H9 (cell line): ENCODE results near the gene GRIN2A. TPM values are rescaled to one million over a fixed set of nuclear protein-coding genes. Genes with fewer than 3 reads are reported as not detected.
A peak's percentile ranks its signal among the peaks of the same experiment; 100 is the strongest.

Experiments
- DNase-seq: peaks from one replicate; pipeline ENCODE4 v3.0.0-alpha.2; 2017
- H2AFZ ChIP-seq: one replicate; pipeline ENCODE4 v1.6.1; 2013; ENCODE audit warnings: mild to moderate bottlenecking, low read length, control low read depth, moderate library complexity
- H2AK5ac ChIP-seq: 2 replicates; pipeline ENCODE4 v1.6.1; 2013; ENCODE audit warnings: low read length, control low read depth, mixed read lengths; ENCODE audit not compliant: insufficient read length
- H2BK120ac ChIP-seq: one replicate; pipeline ENCODE4 v1.6.1; 2013; ENCODE audit warnings: low read depth, mild to moderate bottlenecking, low read length, control low read depth, inconsistent platforms; ENCODE audit not compliant: poor library complexity, severe bottlenecking
- H2BK12ac ChIP-seq: 2 replicates; pipeline ENCODE4 v1.6.1; 2013; ENCODE audit warnings: low read length, control low read depth, mixed read lengths, low read depth; ENCODE audit not compliant: insufficient read length
- H2BK15ac ChIP-seq: 2 replicates; pipeline ENCODE4 v1.6.1; 2013; ENCODE audit warnings: low read depth, low read length, control low read depth
- H2BK20ac ChIP-seq: one replicate; pipeline ENCODE4 v1.6.1; 2013; ENCODE audit warnings: low read depth, mild to moderate bottlenecking, low read length, control low read depth, inconsistent platforms; ENCODE audit not compliant: poor library complexity, severe bottlenecking
- H2BK5ac ChIP-seq: 2 replicates; pipeline ENCODE4 v1.6.1; 2013; ENCODE audit warnings: low read length, control low read depth, mixed read lengths; ENCODE audit not compliant: insufficient read length
- H3K14ac ChIP-seq: 2 replicates; pipeline ENCODE4 v1.6.1; 2013; ENCODE audit warnings: low read length, control low read depth; ENCODE audit not compliant: insufficient read depth
- H3K18ac ChIP-seq: 2 replicates; pipeline ENCODE4 v1.6.1; 2013; ENCODE audit warnings: low read depth, mild to moderate bottlenecking, mixed read lengths, low read length, control low read depth; ENCODE audit not compliant: insufficient read length
- H3K23ac ChIP-seq: 2 replicates; pipeline ENCODE4 v1.6.1; 2013; ENCODE audit warnings: low read length, control low read depth, mixed read lengths, low read depth; ENCODE audit not compliant: insufficient read length
- H3K23me2 ChIP-seq: 2 replicates; pipeline ENCODE4 v1.6.1; 2013; ENCODE audit warnings: low read depth, mild to moderate bottlenecking, mixed read lengths, low read length, control low read depth; ENCODE audit not compliant: insufficient read length, poor library complexity, severe bottlenecking
- H3K27ac ChIP-seq: 2 replicates; pipeline ENCODE4 v1.5.1; 2013; ENCODE audit warnings: low read length, control low read depth, mixed read lengths, low read depth; ENCODE audit not compliant: insufficient read length
- H3K27me3 ChIP-seq: 2 replicates; pipeline ENCODE4 v1.6.1; 2013; ENCODE audit warnings: low read length, control low read depth, inconsistent platforms; ENCODE audit not compliant: insufficient read depth
- H3K4ac ChIP-seq: 2 replicates; pipeline ENCODE4 v1.6.1; 2013; ENCODE audit warnings: low read depth, mild to moderate bottlenecking, control low read depth, inconsistent platforms, low read length, moderate library complexity
- H3K4me1 ChIP-seq: 2 replicates; pipeline ENCODE4 v1.6.1; 2013; ENCODE audit warnings: low read length, control low read depth, inconsistent platforms; ENCODE audit not compliant: insufficient read depth
- H3K4me2 ChIP-seq: 2 replicates; pipeline ENCODE4 v1.6.1; 2013; ENCODE audit warnings: low read length, control low read depth, mixed read lengths; ENCODE audit not compliant: insufficient read length, insufficient read depth
- H3K56ac ChIP-seq: 2 replicates; pipeline ENCODE4 v1.6.1; 2013; ENCODE audit warnings: low read depth, mild to moderate bottlenecking, mixed read lengths, low read length, control low read depth; ENCODE audit not compliant: insufficient read length
- H3K79me1 ChIP-seq: 2 replicates; pipeline ENCODE4 v1.6.1; 2013; ENCODE audit warnings: low read depth, mild to moderate bottlenecking, moderate library complexity, low read length, control low read depth, inconsistent platforms; ENCODE audit not compliant: insufficient read depth, poor library complexity, severe bottlenecking
- H3K79me2 ChIP-seq: 2 replicates; pipeline ENCODE4 v1.6.1; 2013; ENCODE audit warnings: low read length, control low read depth, inconsistent platforms; ENCODE audit not compliant: insufficient read depth
- H3K9ac ChIP-seq: 2 replicates; pipeline ENCODE4 v1.6.1; 2013; ENCODE audit warnings: low read length, control low read depth, mixed read lengths; ENCODE audit not compliant: insufficient read length; ENCODE audit errors: extremely low read depth
- H3K9me3 ChIP-seq: one replicate; pipeline ENCODE4 v1.6.1; 2013; ENCODE audit warnings: low read depth, low read length, inconsistent platforms; ENCODE audit not compliant: control insufficient read depth
- H3T11ph ChIP-seq: one replicate; pipeline ENCODE4 v1.6.1; 2013; ENCODE audit warnings: mild to moderate bottlenecking, low read length, control low read depth, inconsistent platforms
- H4K20me1 ChIP-seq: one replicate; pipeline ENCODE4 v1.6.1; 2013; ENCODE audit not compliant: control insufficient read depth, insufficient read length, insufficient read depth
- H4K5ac ChIP-seq: 2 replicates; pipeline ENCODE4 v1.6.1; 2013; ENCODE audit warnings: low read depth, mild to moderate bottlenecking, mixed read lengths, low read length, control low read depth; ENCODE audit not compliant: insufficient read length
- H4K8ac ChIP-seq: replicated peaks from 2 replicates; pipeline ENCODE4 v1.6.1; 2013; ENCODE audit warnings: low read length, control low read depth, mixed read lengths, low read depth; ENCODE audit not compliant: insufficient read length
- H4K91ac ChIP-seq: 2 replicates; pipeline ENCODE4 v1.6.1; 2013; ENCODE audit warnings: low read depth, mild to moderate bottlenecking, moderate library complexity, mixed read lengths, low read length, control low read depth; ENCODE audit not compliant: insufficient read length
- H3K27ac Mint-ChIP-seq, 3 experiments: 2 replicates in 2 of 3; 3 replicates in 1 of 3; pipeline ENCODE4 v1.8.0; 2020 to 2021; ENCODE audit warnings: mixed read lengths in 3 of 3, mild to moderate bottlenecking in 1 of 3, moderate library complexity in 1 of 3
- H3K27me3 Mint-ChIP-seq: 2 replicates; pipeline ENCODE4 v1.8.0; 2021; ENCODE audit warnings: low read depth, mild to moderate bottlenecking, moderate library complexity, mixed read lengths
- H3K36me3 Mint-ChIP-seq, 3 experiments: 2 replicates in 2 of 3; 3 replicates in 1 of 3; pipeline ENCODE4 v1.8.0; 2020 to 2021; ENCODE audit warnings: low read depth in 3 of 3, mixed read lengths in 3 of 3; ENCODE audit not compliant: insufficient read depth in 1 of 3
- H3K4me1 Mint-ChIP-seq, 2 experiments: 2 replicates each; pipeline ENCODE4 v1.8.0; 2020; ENCODE audit warnings: mixed read lengths in 2 of 2
- H3K4me3 Mint-ChIP-seq, 2 experiments: 2 replicates in 1 of 2; 3 replicates in 1 of 2; pipeline ENCODE4 v1.8.0; 2020 to 2021; ENCODE audit warnings: mild to moderate bottlenecking in 2 of 2, mixed read lengths in 2 of 2, moderate library complexity in 1 of 2
- H3K9me3 Mint-ChIP-seq, 2 experiments: 2 replicates in 1 of 2; 3 replicates in 1 of 2; pipeline ENCODE4 v1.8.0; 2020; ENCODE audit warnings: mild to moderate bottlenecking in 2 of 2, mixed read lengths in 2 of 2, moderate library complexity in 1 of 2
- WGBS: extraction: QIAGEN DNeasy Blood & Tissue Kit; methylation state at CpG from one replicate; pipeline ENCODE4 v1.1.7; 2013; ENCODE audit warnings: missing lambda C conversion rate, low lambda C conversion rate, mixed read lengths; ENCODE audit not compliant: insufficient read length; ENCODE audit errors: extremely low coverage; 5-methylcytosine and 5-hydroxymethylcytosine counted together
- total RNA-seq: library from RNA; stranded (reverse); gene quantifications from 2 replicates; pipeline ENCODE4 v1.2.1, GENCODE V29; 2021
- TF ChIP-seq, protein P1 (sequence below): fragments of 200-600 bp; sonication (generic); conservative IDR thresholded peaks from 3 replicates; pipeline ENCODE4 v1.8.0; 2021; ENCODE audit warnings: antibody characterized with exemption, mild to moderate bottlenecking

The GRIN2A gene
- total RNA-seq, 1 experiment from 2014 or later, result 1.5 TPM

DNA sequence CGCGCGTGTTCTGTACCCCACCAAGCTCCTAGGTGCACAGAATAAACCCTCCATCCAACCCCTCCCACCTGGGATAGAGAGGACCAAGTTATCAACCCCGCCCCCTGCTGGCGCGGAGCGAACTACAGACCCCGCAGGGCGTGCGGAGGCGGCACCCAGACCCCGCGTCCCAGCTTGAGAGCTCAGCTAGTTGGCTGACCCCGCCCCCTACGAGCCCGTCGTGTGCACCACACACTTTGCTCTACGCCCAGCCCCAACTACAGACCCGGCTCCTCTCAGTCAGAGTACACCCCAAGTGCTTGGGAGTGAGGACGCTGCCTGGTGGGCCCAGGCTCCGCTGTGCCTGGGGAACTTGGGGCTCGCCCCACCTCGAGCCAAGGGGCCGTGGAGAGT is 1.5 kb downstream of the GRIN2A start:
- no peak overlapping the region for H3K18ac ChIP-seq
- TF ChIP-seq, protein P1, sequence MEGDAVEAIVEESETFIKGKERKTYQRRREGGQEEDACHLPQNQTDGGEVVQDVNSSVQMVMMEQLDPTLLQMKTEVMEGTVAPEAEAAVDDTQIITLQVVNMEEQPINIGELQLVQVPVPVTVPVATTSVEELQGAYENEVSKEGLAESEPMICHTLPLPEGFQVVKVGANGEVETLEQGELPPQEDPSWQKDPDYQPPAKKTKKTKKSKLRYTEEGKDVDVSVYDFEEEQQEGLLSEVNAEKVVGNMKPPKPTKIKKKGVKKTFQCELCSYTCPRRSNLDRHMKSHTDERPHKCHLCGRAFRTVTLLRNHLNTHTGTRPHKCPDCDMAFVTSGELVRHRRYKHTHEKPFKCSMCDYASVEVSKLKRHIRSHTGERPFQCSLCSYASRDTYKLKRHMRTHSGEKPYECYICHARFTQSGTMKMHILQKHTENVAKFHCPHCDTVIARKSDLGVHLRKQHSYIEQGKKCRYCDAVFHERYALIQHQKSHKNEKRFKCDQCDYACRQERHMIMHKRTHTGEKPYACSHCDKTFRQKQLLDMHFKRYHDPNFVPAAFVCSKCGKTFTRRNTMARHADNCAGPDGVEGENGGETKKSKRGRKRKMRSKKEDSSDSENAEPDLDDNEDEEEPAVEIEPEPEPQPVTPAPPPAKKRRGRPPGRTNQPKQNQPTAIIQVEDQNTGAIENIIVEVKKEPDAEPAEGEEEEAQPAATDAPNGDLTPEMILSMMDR, result peak; percentile 75
- H2BK20ac ChIP-seq, result no peak overlapping the region
- H3K4me2 ChIP-seq, result peak overlapping the region; percentile 60
- Mint-ChIP-seq H3K4me1 (peaks cover 8% of the 10 kb centered on the region in 2 experiments), H3K36me3 (peaks cover 0 to 2% (median 0%) of the 10 kb centered on the region in 3 experiments; a peak in 2 of 7 replicates), H3K27me3 (peaks cover 84% of the 10 kb centered on the region), H3K27ac (no peak overlapping the region), H3K9me3 (no peaks in the 10 kb centered on the region), H3K4me3 (peak overlapping the region; percentile 64 to 84)
- no peak overlapping the region for H2BK120ac ChIP-seq
- no peak overlapping the region for H2AK5ac ChIP-seq
- H3K4me1 ChIP-seq, result no peaks in the 10 kb centered on the region
- no peak overlapping the region for H3K4ac ChIP-seq
- no peaks in the 10 kb centered on the region for H3K79me2 ChIP-seq
- H3K14ac ChIP-seq, result no peak overlapping the region
- no peak overlapping the region for H4K5ac ChIP-seq
- H4K8ac ChIP-seq, result no peak overlapping the region
- H3K27me3 ChIP-seq, result peaks cover 25% of the 10 kb centered on the region; the same call in 1 of the 2 replicates
- H3K23me2 ChIP-seq, result peaks cover 21% of the 10 kb centered on the region
- H2BK15ac ChIP-seq, result no peak overlapping the region
- no peak overlapping the region for H3K9ac ChIP-seq
- H3K27ac ChIP-seq, result no peak overlapping the region
- peak; percentile 90 for DNase-seq
- no peaks in the 10 kb centered on the region for H3K9me3 ChIP-seq
- H2BK5ac ChIP-seq, result no peak overlapping the region
- H2BK12ac ChIP-seq, result no peak overlapping the region
- no peaks in the 10 kb centered on the region for H4K20me1 ChIP-seq
- H2AFZ ChIP-seq, result no peak overlapping the region
- no peak overlapping the region for H3K56ac ChIP-seq
- H3T11ph ChIP-seq, result no peak overlapping the region
- no peak overlapping the region for H3K23ac ChIP-seq
- H4K91ac ChIP-seq, result no peak overlapping the region
- WGBS, result no CpG with 5 or more reads among the region's 24 CpGs
- no peaks in the 10 kb centered on the region for H3K79me1 ChIP-seq
